WERI-Rb-1 (cell line): ENCODE measurements around the gene SEMA4G.
A peak's percentile ranks its signal among the peaks of the same experiment; 100 is the strongest.

Experiments used
- DNase-seq: peaks from one replicate; pipeline ENCODE4 v3.0.0-alpha.2; 2020
- H3K27ac ChIP-seq: fragments of 250-450 bp; sonication (Bioruptor Pico); 2 replicates; pipeline ENCODE4 v1.5.1; 2020; ENCODE audit warnings: mild to moderate bottlenecking, moderate library complexity
- H3K27me3 ChIP-seq: fragments of 250-450 bp; sonication (Bioruptor Pico); 2 replicates; pipeline ENCODE4 v1.5.1; 2021; ENCODE audit warnings: mild to moderate bottlenecking, low read depth, moderate library complexity; ENCODE audit not compliant: insufficient read depth, severe bottlenecking
- H3K36me3 ChIP-seq: fragments of 250-450 bp; sonication (Bioruptor Pico); 2 replicates; pipeline ENCODE4 v1.5.1; 2020; ENCODE audit warnings: mild to moderate bottlenecking, moderate library complexity
- H3K4me3 ChIP-seq: 2 replicates; pipeline ENCODE4 v1.5.1; 2011; ENCODE audit warnings: low read depth, mild to moderate bottlenecking, control low read depth, low read length
- H3K9me3 ChIP-seq: fragments of 250-450 bp; sonication (Bioruptor Pico); 2 replicates; pipeline ENCODE4 v1.5.1; 2021; ENCODE audit warnings: mild to moderate bottlenecking, moderate library complexity; ENCODE audit not compliant: severe bottlenecking
- CTCF ChIP-seq: IDR thresholded peaks from 2 replicates; pipeline ENCODE4 v1.5.1; 2011; ENCODE audit warnings: low read depth, mild to moderate bottlenecking, control low read depth, inconsistent platforms, low read length

The SEMA4G gene

GRCh38 chr10:100968062-100968736 is 1.1 kb upstream of the SEMA4G start:
- Histone ChIP-seq H3K36me3 (peaks cover 12% of the 10 kb centered on the region), H3K9me3 (no peaks in the 10 kb centered on the region), H3K4me3 (no peak overlapping the region), H3K27ac (no peak overlapping the region), H3K27me3 (no peaks in the 10 kb centered on the region)
- TF ChIP-seq CTCF = no peak
- DNase-seq = no peak

- H3K36me3 ChIP-seq = peaks cover 9% of the 10 kb centered on the region
- no peaks in the 10 kb centered on the region for H3K9me3 ChIP-seq
- no peak for TF ChIP-seq CTCF
- no peaks in the 10 kb centered on the region for H3K27me3 ChIP-seq
- no peak for DNase-seq
- peak overlapping the region; percentile 81 for H3K4me3 ChIP-seq
- H3K27ac ChIP-seq = peak overlapping the region; percentile 30
Observed at GRCh38 chr10:100968863-100969186, 479 bp upstream of the SEMA4G start.

GRCh38 chr10:100970076-100970913 is 991 bp downstream of the SEMA4G start:
- no peak for TF ChIP-seq CTCF
- Histone ChIP-seq H3K27me3 (no peaks in the 10 kb centered on the region), H3K27ac (peak overlapping the region; percentile 50; the same call in 1 of the 2 replicates), H3K4me3 (peak overlapping the region; percentile 81), H3K9me3 (no peaks in the 10 kb centered on the region), H3K36me3 (peaks cover 5% of the 10 kb centered on the region)
- peak; percentile 57 for DNase-seq

GRCh38 chr10:100970914-100971811 is 1.9 kb downstream of the SEMA4G start:
- DNase-seq = no peak
- H3K4me3 ChIP-seq = no peak overlapping the region
- H3K36me3 ChIP-seq = no peaks in the 10 kb centered on the region
- H3K9me3 ChIP-seq = no peaks in the 10 kb centered on the region
- no peak for TF ChIP-seq CTCF
- H3K27ac ChIP-seq = no peak overlapping the region
- H3K27me3 ChIP-seq = no peaks in the 10 kb centered on the region

- H3K27ac ChIP-seq = no peak overlapping the region
- DNase-seq = no peak
- H3K27me3 ChIP-seq = no peaks in the 10 kb centered on the region
- H3K9me3 ChIP-seq = no peaks in the 10 kb centered on the region
- no peak overlapping the region for H3K4me3 ChIP-seq
- no peak for TF ChIP-seq CTCF
- H3K36me3 ChIP-seq = no peaks in the 10 kb centered on the region
Observed at GRCh38 chr10:100972115-100972903, 3.0 kb downstream of the SEMA4G start.
